GM20000 (cell line): ENCODE data around the gene PDCD1.

ENCODE experiments used
- DNase-seq: peaks from one replicate; pipeline ENCODE4 v3.0.0; 2012; ENCODE audit warnings: low spot score
- TF ChIP-seq, protein P1 (sequence below): IDR thresholded peaks from 2 replicates; pipeline ENCODE4 v1.5.1; 2012; ENCODE audit warnings: mild to moderate bottlenecking, control low read depth; ENCODE audit errors: extremely low read depth, missing control alignments

The PDCD1 gene

DNA sequence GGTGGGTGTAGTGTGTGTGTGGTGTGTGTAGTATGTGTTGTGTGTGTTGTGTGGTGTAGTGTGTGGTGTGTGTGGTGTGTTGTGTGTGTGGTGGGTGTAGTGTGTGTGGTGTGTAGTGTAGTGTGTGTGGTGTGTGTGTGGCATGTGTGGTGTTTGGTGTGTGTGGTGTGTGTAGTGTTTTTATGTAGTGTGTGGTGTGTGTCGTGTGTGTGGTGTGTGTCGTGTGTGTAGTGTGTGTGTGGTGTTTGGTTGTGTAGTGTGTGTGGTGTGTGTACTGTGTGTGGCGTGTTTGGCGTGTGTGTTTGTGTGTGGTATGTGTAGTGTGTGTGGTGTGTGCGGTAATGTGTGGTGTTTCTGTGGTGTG lies 6.1 kb upstream of the PDCD1 start:
- TF ChIP-seq, protein P1, sequence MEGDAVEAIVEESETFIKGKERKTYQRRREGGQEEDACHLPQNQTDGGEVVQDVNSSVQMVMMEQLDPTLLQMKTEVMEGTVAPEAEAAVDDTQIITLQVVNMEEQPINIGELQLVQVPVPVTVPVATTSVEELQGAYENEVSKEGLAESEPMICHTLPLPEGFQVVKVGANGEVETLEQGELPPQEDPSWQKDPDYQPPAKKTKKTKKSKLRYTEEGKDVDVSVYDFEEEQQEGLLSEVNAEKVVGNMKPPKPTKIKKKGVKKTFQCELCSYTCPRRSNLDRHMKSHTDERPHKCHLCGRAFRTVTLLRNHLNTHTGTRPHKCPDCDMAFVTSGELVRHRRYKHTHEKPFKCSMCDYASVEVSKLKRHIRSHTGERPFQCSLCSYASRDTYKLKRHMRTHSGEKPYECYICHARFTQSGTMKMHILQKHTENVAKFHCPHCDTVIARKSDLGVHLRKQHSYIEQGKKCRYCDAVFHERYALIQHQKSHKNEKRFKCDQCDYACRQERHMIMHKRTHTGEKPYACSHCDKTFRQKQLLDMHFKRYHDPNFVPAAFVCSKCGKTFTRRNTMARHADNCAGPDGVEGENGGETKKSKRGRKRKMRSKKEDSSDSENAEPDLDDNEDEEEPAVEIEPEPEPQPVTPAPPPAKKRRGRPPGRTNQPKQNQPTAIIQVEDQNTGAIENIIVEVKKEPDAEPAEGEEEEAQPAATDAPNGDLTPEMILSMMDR = no peak
- DNase-seq = no peak

DNA sequence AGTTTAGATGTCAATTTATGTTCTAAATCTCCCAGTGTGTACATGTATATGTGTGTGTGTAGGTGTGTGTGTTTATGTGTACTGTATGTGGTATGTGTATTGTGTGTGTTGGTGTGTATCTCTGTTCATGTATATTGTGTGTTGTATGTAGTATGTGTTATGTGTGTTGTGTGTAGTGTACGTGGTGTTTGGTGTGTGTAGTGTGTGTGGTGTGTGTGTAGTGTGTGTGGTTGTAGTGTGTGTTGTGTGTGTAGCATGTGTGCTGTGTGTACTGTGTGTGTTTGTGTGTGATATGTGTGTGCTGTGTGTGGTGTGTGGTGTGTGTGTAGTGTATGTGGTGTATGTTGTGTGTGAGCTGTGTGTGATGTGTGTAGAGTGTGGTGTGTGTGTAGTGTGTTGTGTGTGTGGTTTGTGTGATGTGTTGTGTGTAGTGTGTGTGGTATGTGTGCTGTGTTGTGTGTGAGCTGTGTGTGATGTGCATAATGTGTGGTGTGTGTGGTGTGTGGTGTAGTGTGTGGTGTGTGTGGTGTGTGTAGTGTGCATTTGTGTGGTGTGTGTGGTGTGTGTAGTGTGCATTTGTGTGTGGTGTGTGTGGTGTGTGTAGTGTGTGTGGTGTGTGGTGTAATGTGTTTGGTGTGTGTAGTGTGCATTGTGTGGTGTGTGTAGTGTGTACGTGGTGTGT lies 5.6 kb upstream of the PDCD1 start:
- TF ChIP-seq, protein P1 = no peak
- DNase-seq = no peak

DNA sequence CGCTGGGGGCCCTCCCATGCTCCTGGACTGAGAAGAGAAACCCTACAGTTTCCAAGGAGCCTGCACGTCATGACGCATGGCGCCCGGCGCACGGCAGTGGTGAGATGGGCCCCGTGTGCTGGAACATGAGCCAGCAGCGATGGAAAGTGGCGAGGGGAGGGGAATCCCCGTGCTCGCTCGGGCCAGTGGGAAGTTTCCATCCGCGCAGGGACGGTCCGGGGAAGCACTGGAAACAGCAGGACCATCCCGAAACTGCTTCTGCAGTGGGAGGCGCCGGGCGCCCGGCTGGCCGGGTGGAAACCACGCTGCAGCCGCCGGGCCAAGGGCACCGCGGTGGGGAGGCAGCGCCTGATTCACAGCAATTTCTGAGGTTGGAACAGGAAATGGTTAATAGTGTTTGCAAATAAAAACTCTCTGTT lies 4.9 kb upstream of the PDCD1 start:
- no peak for DNase-seq
- TF ChIP-seq, protein P1 = no peak

DNA sequence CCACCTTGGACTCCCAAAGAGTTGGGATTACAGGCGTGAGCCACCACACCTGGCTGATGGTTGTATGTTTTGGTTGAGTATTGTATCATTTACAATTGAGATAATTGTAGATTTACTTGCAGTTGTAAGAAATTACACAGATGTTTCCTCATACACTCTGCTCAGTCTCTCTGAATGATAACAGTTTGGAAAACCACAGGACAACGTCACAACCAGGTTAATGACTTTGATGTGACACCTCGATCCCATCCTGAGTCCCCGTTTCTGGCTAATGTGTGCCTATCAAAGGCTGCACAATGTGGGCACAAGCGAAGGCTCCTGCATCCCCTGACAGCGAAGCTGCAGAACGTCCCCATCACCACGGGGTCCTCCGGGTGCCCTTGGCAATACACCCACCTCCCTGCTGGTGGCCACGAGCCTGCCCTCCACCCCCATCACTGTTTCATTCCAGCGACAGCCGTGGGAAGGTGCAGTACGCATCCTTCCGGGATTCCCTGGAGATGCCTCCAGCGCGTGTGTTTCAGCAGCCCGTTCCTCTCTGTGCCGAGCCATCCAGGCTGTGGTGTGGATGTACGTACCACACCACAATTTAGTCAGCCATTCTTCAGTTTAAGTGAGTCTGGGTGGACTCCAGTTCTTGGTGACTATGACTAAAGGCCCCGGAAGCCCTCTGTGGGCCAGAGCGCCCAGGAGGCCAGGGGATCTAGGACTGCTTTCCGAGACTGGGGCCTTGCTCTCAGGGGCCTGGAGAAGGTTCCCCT lies 4.3 kb upstream of the PDCD1 start:
- TF ChIP-seq, protein P1 = no peak
- DNase-seq = no peak

DNA sequence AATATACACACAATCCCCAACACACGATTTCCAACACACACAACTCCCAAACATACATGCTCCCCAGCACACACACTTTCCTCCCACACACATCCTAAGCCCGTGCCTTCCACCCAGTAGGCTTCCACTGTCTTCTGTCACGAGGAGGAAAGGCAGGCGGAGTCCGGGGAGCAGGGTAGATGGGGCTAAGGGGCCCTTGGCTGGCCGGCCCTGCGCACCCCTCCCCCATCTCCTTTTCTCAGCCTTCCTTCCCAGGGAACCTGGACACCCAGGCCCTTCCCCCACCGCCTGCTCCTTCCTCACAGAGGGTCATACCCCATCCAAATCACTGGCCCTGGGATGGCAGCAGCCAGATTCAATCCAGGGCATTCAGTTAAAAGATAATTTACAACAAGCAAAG lies 3.4 kb upstream of the PDCD1 start:
- TF ChIP-seq, protein P1 = no peak
- DNase-seq = no peak

DNA sequence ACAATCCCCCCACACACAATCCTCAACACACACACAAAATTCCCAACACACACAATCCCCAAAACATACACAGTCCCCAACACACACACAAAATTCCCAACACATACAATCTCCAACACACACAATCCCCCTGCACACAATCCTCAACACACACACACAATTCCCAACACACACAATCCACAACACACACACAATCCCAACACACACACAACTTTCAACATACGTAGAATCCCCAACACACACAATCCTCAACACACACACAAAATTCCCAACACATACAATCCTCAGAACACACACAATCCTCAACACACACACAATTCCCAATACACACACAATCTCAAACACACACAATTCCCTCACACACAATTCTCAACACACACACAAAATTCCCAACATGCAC lies 2.6 kb upstream of the PDCD1 start:
- no peak for DNase-seq
- TF ChIP-seq, protein P1 = no peak
